ENCODE measurements around the gene ATG2B.

DNA sequence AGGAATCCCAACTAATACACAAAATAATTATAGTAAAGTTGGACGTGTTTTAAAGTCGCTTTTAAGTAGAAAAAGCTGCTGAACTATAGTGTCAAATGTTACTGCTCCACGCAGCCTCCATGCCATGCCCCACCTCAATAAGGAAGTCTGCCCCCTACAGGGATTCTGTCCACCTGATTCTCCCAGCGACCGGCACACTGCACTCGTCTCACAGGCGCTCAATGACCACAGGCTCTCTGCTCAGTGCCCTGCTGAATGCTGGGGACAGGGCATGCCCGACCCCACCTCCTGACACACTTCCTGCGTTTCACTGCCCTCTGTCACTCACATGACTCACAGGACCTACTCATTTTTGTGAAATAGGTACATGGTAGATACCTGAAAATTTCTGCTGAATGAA lies 58.2 kb downstream of the ATG2B start:
- TF ChIP-seq, protein P1, sequence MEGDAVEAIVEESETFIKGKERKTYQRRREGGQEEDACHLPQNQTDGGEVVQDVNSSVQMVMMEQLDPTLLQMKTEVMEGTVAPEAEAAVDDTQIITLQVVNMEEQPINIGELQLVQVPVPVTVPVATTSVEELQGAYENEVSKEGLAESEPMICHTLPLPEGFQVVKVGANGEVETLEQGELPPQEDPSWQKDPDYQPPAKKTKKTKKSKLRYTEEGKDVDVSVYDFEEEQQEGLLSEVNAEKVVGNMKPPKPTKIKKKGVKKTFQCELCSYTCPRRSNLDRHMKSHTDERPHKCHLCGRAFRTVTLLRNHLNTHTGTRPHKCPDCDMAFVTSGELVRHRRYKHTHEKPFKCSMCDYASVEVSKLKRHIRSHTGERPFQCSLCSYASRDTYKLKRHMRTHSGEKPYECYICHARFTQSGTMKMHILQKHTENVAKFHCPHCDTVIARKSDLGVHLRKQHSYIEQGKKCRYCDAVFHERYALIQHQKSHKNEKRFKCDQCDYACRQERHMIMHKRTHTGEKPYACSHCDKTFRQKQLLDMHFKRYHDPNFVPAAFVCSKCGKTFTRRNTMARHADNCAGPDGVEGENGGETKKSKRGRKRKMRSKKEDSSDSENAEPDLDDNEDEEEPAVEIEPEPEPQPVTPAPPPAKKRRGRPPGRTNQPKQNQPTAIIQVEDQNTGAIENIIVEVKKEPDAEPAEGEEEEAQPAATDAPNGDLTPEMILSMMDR (IDR thresholded peaks at IDR 0.05 in 8 of 11, conservative IDR thresholded peaks at IDR 0.05 in 3 of 11), result no peak
- TF ChIP-seq POLR2AphosphoS5 (IDR thresholded peaks at IDR 0.05), result peak in 1 of 3 donors; percentile 21
- no peak for TF ChIP-seq POLR2A (IDR thresholded peaks at IDR 0.05)

Data from spleen (tissue), 7 donors.